Activated CD4-positive, alpha-beta T cell treated with anti-CD3 and anti-CD28 coated beads for 24 hours (primary cell): Measurements from ENCODE around the gene GCK.

ENCODE experiments used
- DNase-seq, 2 donors: peaks; one replicate each; pipeline ENCODE4 v3.0.0-alpha.2; 2020; ENCODE audit warnings: low read depth in 2 of 2

The GCK gene

GRCh38 chr7:44116789-44117666 lies 72.2 kb downstream of the GCK start:
- no peak for DNase-seq

GRCh38 chr7:44116087-44116788 lies 73.0 kb downstream of the GCK start:
- DNase-seq = no peak

- DNase-seq = no peak
Observed at GRCh38 chr7:44114586-44115310, 74.5 kb downstream of the GCK start.

GRCh38 chr7:44113764-44114354 lies 75.4 kb downstream of the GCK start:
- no peak for DNase-seq

GRCh38 chr7:44112997-44113763 lies 76.1 kb downstream of the GCK start:
- no peak for DNase-seq

GRCh38 chr7:44112231-44112996 lies 76.8 kb downstream of the GCK start:
- no peak for DNase-seq

GRCh38 chr7:44111761-44112160 lies 77.5 kb downstream of the GCK start:
- no peak for DNase-seq

- no peak for DNase-seq
Observed at GRCh38 chr7:44110719-44111635, 78.3 kb downstream of the GCK start.

GRCh38 chr7:44109991-44110390 lies 79.2 kb downstream of the GCK start:
- DNase-seq = no peak

GRCh38 chr7:44108768-44109750 lies 80.2 kb downstream of the GCK start:
- DNase-seq = no peak

- DNase-seq = no peak
Observed at GRCh38 chr7:44107961-44108767, 81.1 kb downstream of the GCK start.

GRCh38 chr7:44107116-44107960 lies 81.9 kb downstream of the GCK start:
- no peak for DNase-seq

GRCh38 chr7:44106311-44107065 lies 82.8 kb downstream of the GCK start:
- no peak for DNase-seq

GRCh38 chr7:44105832-44106231 lies 83.4 kb downstream of the GCK start:
- no peak for DNase-seq

- DNase-seq = no peak
Observed at GRCh38 chr7:44104860-44105771, 84.1 kb downstream of the GCK start.
